Naive thymus-derived CD4-positive, alpha-beta T cell (primary cell): Measurements from ENCODE around the gene ATG7. TPM values are rescaled to one million over a fixed set of nuclear protein-coding genes. Genes with fewer than 3 reads are reported as not detected.
A peak's percentile ranks its signal among the peaks of the same experiment; 100 is the strongest.

Experiments
- ATAC-seq: fragments of 150-1000 bp; cut with Tn5 transposase; 2 replicates; pipeline ENCODE4 v1.10.0; 2021; ENCODE audit warnings: mild to moderate bottlenecking, moderate library complexity
- CTCF ChIA-PET: fragments of 350-600 bp; sonication (Branson Sonifier 250); formaldehyde crosslinking; loops from one replicate; lab custom pipeline; 2021; ENCODE audit warnings: antibody characterized with exemption; lab: Charles Lee
- POLR2A ChIA-PET: fragments of 350-600 bp; sonication (Branson Sonifier 250); formaldehyde crosslinking; loops from one replicate; lab custom pipeline; 2021; ENCODE audit warnings: antibody characterized with exemption, inconsistent platforms; lab: Charles Lee
- DNase-seq, 9 donors: peaks; one replicate each; pipeline versions ENCODE4 v3.0.0 to v3.0.0-alpha.2; 2020 to 2022; ENCODE audit warnings: mixed read lengths in 1 of 9
- H3K27ac ChIP-seq: one replicate; pipeline ENCODE4 v1.7.0; 2013; ENCODE audit warnings: mild to moderate bottlenecking, low read depth, low read length, moderate library complexity
- H3K27me3 ChIP-seq, 2 donors: one replicate each; pipeline ENCODE4 v1.7.0; 2013; ENCODE audit warnings: low read length in 2 of 2, mild to moderate bottlenecking in 2 of 2, moderate library complexity in 2 of 2; ENCODE audit not compliant: control insufficient read depth in 2 of 2, insufficient read depth in 2 of 2
- H3K36me3 ChIP-seq, 3 experiments: 1 replicate in 2 of 3; 2 replicates in 1 of 3; pipeline ENCODE4 v1.7.0; 2013; ENCODE audit warnings: low read length in 3 of 3, mild to moderate bottlenecking in 3 of 3, moderate library complexity in 1 of 3; ENCODE audit not compliant: insufficient read depth in 3 of 3, control insufficient read depth in 2 of 3
- H3K4me1 ChIP-seq, 2 donors: one replicate each; pipeline ENCODE4 v1.7.0; 2013; ENCODE audit warnings: low read length in 2 of 2, mild to moderate bottlenecking in 2 of 2, moderate library complexity in 1 of 2; ENCODE audit not compliant: control insufficient read depth in 2 of 2, insufficient read depth in 2 of 2
- H3K4me3 ChIP-seq: 2 replicates; pipeline ENCODE4 v1.7.0; 2013; ENCODE audit warnings: mild to moderate bottlenecking, low read length
- H3K9me3 ChIP-seq, 3 experiments: 1 replicate in 2 of 3; 2 replicates in 1 of 3; pipeline ENCODE4 v1.7.0; 2013; ENCODE audit warnings: low read length in 3 of 3; ENCODE audit not compliant: control insufficient read depth in 2 of 3
- H3K27ac Mint-ChIP-seq, 9 donors: one replicate each; pipeline ENCODE4 v1.8.0; 2020 to 2022; ENCODE audit warnings: mixed read lengths in 9 of 9, mild to moderate bottlenecking in 8 of 9, moderate library complexity in 5 of 9, inconsistent platforms in 2 of 9
- H3K27me3 Mint-ChIP-seq, 5 donors: one replicate each; pipeline ENCODE4 v1.8.0; 2021 to 2022; ENCODE audit warnings: mixed read lengths in 5 of 5, mild to moderate bottlenecking in 1 of 5
- H3K36me3 Mint-ChIP-seq, 5 donors: one replicate each; pipeline ENCODE4 v1.8.0; 2020 to 2022; ENCODE audit warnings: mixed read lengths in 5 of 5, mild to moderate bottlenecking in 3 of 5, inconsistent platforms in 1 of 5
- H3K4me1 Mint-ChIP-seq, 7 donors: one replicate each; pipeline ENCODE4 v1.8.0; 2020 to 2022; ENCODE audit warnings: mixed read lengths in 7 of 7, mild to moderate bottlenecking in 3 of 7, inconsistent platforms in 1 of 7
- H3K4me3 Mint-ChIP-seq, 10 donors: one replicate each; pipeline ENCODE4 v1.8.0; 2020 to 2022; ENCODE audit warnings: mild to moderate bottlenecking in 10 of 10, mixed read lengths in 10 of 10, moderate library complexity in 6 of 10, inconsistent platforms in 2 of 10
- H3K9me3 Mint-ChIP-seq, 11 donors: one replicate each; pipeline ENCODE4 v1.8.0; 2020 to 2022; ENCODE audit warnings: mixed read lengths in 11 of 11, mild to moderate bottlenecking in 4 of 11, inconsistent platforms in 1 of 11, moderate library complexity in 1 of 11
- intact Hi-C, 2 donors: fragments of 100-400 bp; cut with micrococcal nuclease; formaldehyde crosslinking; loops; one replicate each; pipeline ENCODE4 v1.15.1; 2023
- polyA plus RNA-seq, 2 donors: library from polyadenylated mRNA; unstranded; fragments of 300-500 nt; fragmentation: Illumina TruSeq; gene quantifications; one replicate each; pipeline ENCODE4 v1.2.3, GENCODE V29; 2021
- total RNA-seq, 6 experiments: library from RNA in 5 of 6; stranded (reverse) in 5 of 6; gene quantifications; 1 replicate in 5 of 6; 2 replicates in 1 of 6; pipeline ENCODE4 v1.2.3 and lab custom pipeline; 2021 to 2026

ATG7 gene
- total and polyA plus RNA-seq, 7 experiments from 2014 or later: 12.0 to 80.3 (median 33.6) TPM

GRCh38 chr3:11551036-11551435 is 278.8 kb downstream of the ATG7 start:
- Histone ChIP-seq H3K36me3 (peaks cover 0 to 32% (median 0%) of the 10 kb centered on the region in 3 experiments), H3K9me3 (no peaks in the 10 kb centered on the region), H3K27ac (no peak overlapping the region), H3K27me3 (no peaks in the 10 kb centered on the region), H3K4me1 (no peaks in the 10 kb centered on the region), H3K4me3 (no peak overlapping the region)
- intact Hi-C loops: no loop called here
- Mint-ChIP-seq H3K36me3 (peaks cover 0 to 43% (median 28%) of the 10 kb centered on the region in 5 donors), H3K27me3 (no peaks in the 10 kb centered on the region), H3K9me3 (peaks cover 0 to 33% (median 0%) of the 10 kb centered on the region in 11 donors), H3K27ac (peak overlapping the region in 5 of 9 donors; percentile 6 to 63 (median 34)), H3K4me1 (peaks cover 3 to 14% (median 10%) of the 10 kb centered on the region in 7 donors), H3K4me3 (no peak overlapping the region)
- CTCF ChIA-PET: no interaction called here
- ATAC-seq (no peak), DNase-seq (no peak)
- POLR2A ChIA-PET: no interaction called here

- DNase-seq (no peak), ATAC-seq (no peak)
- POLR2A ChIA-PET: no interaction called here
- Mint-ChIP-seq H3K27me3 (no peaks in the 10 kb centered on the region), H3K27ac (peak overlapping the region in 6 of 9 donors; percentile 10 to 61 (median 34)), H3K9me3 (peaks cover 0 to 28% (median 0%) of the 10 kb centered on the region in 11 donors), H3K36me3 (peaks cover 4 to 45% (median 31%) of the 10 kb centered on the region in 5 donors), H3K4me1 (peaks cover 3 to 14% (median 10%) of the 10 kb centered on the region in 7 donors), H3K4me3 (no peak overlapping the region)
- Histone ChIP-seq H3K36me3 (peaks cover 0 to 45% (median 3%) of the 10 kb centered on the region in 3 experiments), H3K4me1 (no peaks in the 10 kb centered on the region), H3K4me3 (no peak overlapping the region), H3K9me3 (no peaks in the 10 kb centered on the region), H3K27ac (no peak overlapping the region), H3K27me3 (no peaks in the 10 kb centered on the region)
- CTCF ChIA-PET: no interaction called here
- intact Hi-C loops: no loop called here
Observed at GRCh38 chr3:11552289-11553264, 280.4 kb downstream of the ATG7 start.

GRCh38 chr3:11553436-11554235 is 281.4 kb downstream of the ATG7 start:
- CTCF ChIA-PET: no interaction called here
- ATAC-seq: no peak
- Histone ChIP-seq H3K27me3 (no peaks in the 10 kb centered on the region), H3K36me3 (peaks cover 0 to 54% (median 3%) of the 10 kb centered on the region in 3 experiments), H3K9me3 (no peaks in the 10 kb centered on the region), H3K4me1 (no peaks in the 10 kb centered on the region), H3K27ac (no peak overlapping the region), H3K4me3 (no peak overlapping the region)
- H3K4me3 Mint-ChIP-seq: no peak overlapping the region
- H3K27ac Mint-ChIP-seq: peak overlapping the region in 3 of 9 donors; percentile 10 to 36 (median 31)
- intact Hi-C loops: no loop called here
- peaks cover 0 to 25% (median 0%) of the 10 kb centered on the region in 11 donors for H3K9me3 Mint-ChIP-seq
- POLR2A ChIA-PET: interaction anchor here (0.5 kb wide), 1 partner anchor 179 kb away, joined by 3 read pairs; no protein-coding TSS in a partner anchor
- H3K4me1 Mint-ChIP-seq: peaks cover 5 to 19% (median 10%) of the 10 kb centered on the region in 7 donors
- no peaks in the 10 kb centered on the region for H3K27me3 Mint-ChIP-seq
- peaks cover 4 to 47% (median 37%) of the 10 kb centered on the region in 5 donors for H3K36me3 Mint-ChIP-seq
- no peak for DNase-seq

GRCh38 chr3:11554236-11554610 is 282.0 kb downstream of the ATG7 start:
- H3K36me3 Mint-ChIP-seq: peaks cover 4 to 46% (median 37%) of the 10 kb centered on the region in 5 donors
- CTCF ChIA-PET: no interaction called here
- DNase-seq (no peak), ATAC-seq (no peak)
- Histone ChIP-seq H3K27me3 (no peaks in the 10 kb centered on the region), H3K36me3 (peaks cover 0 to 58% (median 3%) of the 10 kb centered on the region in 3 experiments), H3K27ac (no peak overlapping the region), H3K9me3 (no peaks in the 10 kb centered on the region), H3K4me1 (no peaks in the 10 kb centered on the region), H3K4me3 (no peak overlapping the region)
- POLR2A ChIA-PET: no interaction called here
- intact Hi-C loops: no loop called here
- peaks cover 0 to 22% (median 0%) of the 10 kb centered on the region in 11 donors for H3K9me3 Mint-ChIP-seq
- H3K4me1 Mint-ChIP-seq: peaks cover 5 to 19% (median 10%) of the 10 kb centered on the region in 7 donors
- no peak overlapping the region for H3K4me3 Mint-ChIP-seq
- H3K27ac Mint-ChIP-seq: no peak overlapping the region
- H3K27me3 Mint-ChIP-seq: no peaks in the 10 kb centered on the region

- POLR2A ChIA-PET: no interaction called here
- DNase-seq: no peak
- Histone ChIP-seq H3K4me1 (no peaks in the 10 kb centered on the region), H3K27me3 (no peaks in the 10 kb centered on the region), H3K27ac (no peak overlapping the region), H3K9me3 (no peaks in the 10 kb centered on the region), H3K4me3 (no peak overlapping the region), H3K36me3 (peaks cover 0 to 63% (median 3%) of the 10 kb centered on the region in 3 experiments)
- H3K4me3 Mint-ChIP-seq: no peak overlapping the region
- peaks cover 0 to 22% (median 0%) of the 10 kb centered on the region in 11 donors for H3K9me3 Mint-ChIP-seq
- ATAC-seq: no peak
- CTCF ChIA-PET: no interaction called here
- intact Hi-C loops: no loop called here
- no peaks in the 10 kb centered on the region for H3K27me3 Mint-ChIP-seq
- H3K4me1 Mint-ChIP-seq: peaks cover 5 to 19% (median 10%) of the 10 kb centered on the region in 7 donors
- peaks cover 4 to 46% (median 34%) of the 10 kb centered on the region in 5 donors for H3K36me3 Mint-ChIP-seq
- no peak overlapping the region for H3K27ac Mint-ChIP-seq
Observed at GRCh38 chr3:11554666-11555065, 282.5 kb downstream of the ATG7 start.

GRCh38 chr3:11555211-11555782 is 283.1 kb downstream of the ATG7 start:
- H3K36me3 ChIP-seq: peaks cover 0 to 69% (median 6%) of the 10 kb centered on the region in 3 experiments
- ATAC-seq (no peak), DNase-seq (no peak)
- Mint-ChIP-seq H3K36me3 (peaks cover 4 to 46% (median 28%) of the 10 kb centered on the region in 5 donors), H3K27me3 (no peaks in the 10 kb centered on the region), H3K9me3 (peaks cover 0 to 19% (median 0%) of the 10 kb centered on the region in 11 donors), H3K27ac (peak overlapping the region in 1 of 9 donors; percentile 36), H3K4me1 (peaks cover 5 to 22% (median 10%) of the 10 kb centered on the region in 7 donors), H3K4me3 (no peak overlapping the region)
- no peak overlapping the region for H3K4me3 ChIP-seq
- H3K27ac ChIP-seq: no peak overlapping the region
- ChIA-PET POLR2A (no interaction called here), CTCF (no interaction called here)
- no peaks in the 10 kb centered on the region for H3K9me3 ChIP-seq
- H3K4me1 ChIP-seq: no peaks in the 10 kb centered on the region
- no peaks in the 10 kb centered on the region for H3K27me3 ChIP-seq
- intact Hi-C loops: no loop called here
